ENCODE data around the gene ACTN1. TPM values are rescaled to one million over a fixed set of nuclear protein-coding genes. Genes with fewer than 3 reads are reported as not detected.

ACTN1 gene
- total RNA-seq, 3 donors from 2014 or later: 93.7 to 607 (median 128) TPM

DNA sequence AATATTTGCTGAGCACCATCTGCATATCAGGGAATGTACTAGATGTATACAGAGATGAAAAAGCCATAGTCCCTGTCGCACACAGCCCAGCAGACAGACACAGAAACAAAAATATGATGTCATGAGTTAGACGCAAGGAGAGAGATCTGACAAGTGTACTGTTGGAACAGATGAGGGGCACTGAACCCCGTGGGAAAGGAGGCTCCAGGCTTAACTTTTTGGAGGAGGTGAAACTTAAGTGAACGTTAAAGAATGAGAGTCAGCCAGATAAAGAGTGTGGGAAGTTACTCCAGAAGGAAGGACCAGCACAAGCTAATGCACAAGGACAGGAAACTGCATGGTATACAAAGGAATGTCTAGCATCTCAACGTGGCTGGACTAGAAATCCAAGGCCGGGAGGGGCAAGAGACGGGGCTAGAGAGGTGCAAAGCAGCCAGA lies 2.5 kb upstream of the ACTN1 start:
- Histone ChIP-seq H3K36me3 (ENCODE audit: low read depth) (no peaks in the 10 kb centered on the region), H3K4me1 (ENCODE audit: low read depth) (peaks cover 14% of the 10 kb centered on the region), H3K4me3 (no peak overlapping the region), H3K9me3 (no peaks in the 10 kb centered on the region)
- TF ChIP-seq, protein P1, sequence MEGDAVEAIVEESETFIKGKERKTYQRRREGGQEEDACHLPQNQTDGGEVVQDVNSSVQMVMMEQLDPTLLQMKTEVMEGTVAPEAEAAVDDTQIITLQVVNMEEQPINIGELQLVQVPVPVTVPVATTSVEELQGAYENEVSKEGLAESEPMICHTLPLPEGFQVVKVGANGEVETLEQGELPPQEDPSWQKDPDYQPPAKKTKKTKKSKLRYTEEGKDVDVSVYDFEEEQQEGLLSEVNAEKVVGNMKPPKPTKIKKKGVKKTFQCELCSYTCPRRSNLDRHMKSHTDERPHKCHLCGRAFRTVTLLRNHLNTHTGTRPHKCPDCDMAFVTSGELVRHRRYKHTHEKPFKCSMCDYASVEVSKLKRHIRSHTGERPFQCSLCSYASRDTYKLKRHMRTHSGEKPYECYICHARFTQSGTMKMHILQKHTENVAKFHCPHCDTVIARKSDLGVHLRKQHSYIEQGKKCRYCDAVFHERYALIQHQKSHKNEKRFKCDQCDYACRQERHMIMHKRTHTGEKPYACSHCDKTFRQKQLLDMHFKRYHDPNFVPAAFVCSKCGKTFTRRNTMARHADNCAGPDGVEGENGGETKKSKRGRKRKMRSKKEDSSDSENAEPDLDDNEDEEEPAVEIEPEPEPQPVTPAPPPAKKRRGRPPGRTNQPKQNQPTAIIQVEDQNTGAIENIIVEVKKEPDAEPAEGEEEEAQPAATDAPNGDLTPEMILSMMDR (IDR thresholded peaks at IDR 0.05): no peak
- no peak for ATAC-seq
- DNase-seq: no peak
- intact Hi-C loops (cut with DNase I, micrococcal nuclease): loop anchor here in 1 of 2 donors (10.0 kb wide), 1 partner anchor 53 kb away; no protein-coding TSS in a partner anchor

DNA sequence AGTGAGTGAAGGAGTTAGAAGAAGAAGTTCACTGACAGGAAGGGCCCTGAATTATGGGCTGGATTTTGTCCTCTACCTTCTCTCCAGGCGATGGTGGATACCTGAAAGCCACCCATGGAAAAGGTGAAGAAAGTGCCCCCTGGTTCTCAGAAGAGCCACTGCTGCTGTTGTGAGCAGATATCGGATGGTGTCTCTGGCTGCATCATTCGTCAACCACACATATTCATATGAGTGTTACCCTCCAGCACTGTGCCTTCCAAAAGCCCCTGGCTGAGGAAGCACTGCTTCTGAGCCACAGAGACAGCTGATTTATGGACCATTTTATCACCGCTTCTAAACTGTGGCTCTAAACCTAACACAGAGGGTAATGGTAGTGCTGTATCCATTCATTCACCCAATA lies 2.0 kb upstream of the ACTN1 start:
- no peak for ATAC-seq
- intact Hi-C loops (cut with DNase I, micrococcal nuclease): loop anchor here in 1 of 2 donors (10.0 kb wide), 1 partner anchor 54 kb away; no protein-coding TSS in a partner anchor
- Histone ChIP-seq H3K4me1 (ENCODE audit: low read depth) (peaks cover 18% of the 10 kb centered on the region), H3K36me3 (ENCODE audit: low read depth) (no peaks in the 10 kb centered on the region), H3K9me3 (no peaks in the 10 kb centered on the region), H3K4me3 (no peak overlapping the region)
- DNase-seq: no peak
- TF ChIP-seq, protein P1 (IDR thresholded peaks at IDR 0.05): no peak

DNA sequence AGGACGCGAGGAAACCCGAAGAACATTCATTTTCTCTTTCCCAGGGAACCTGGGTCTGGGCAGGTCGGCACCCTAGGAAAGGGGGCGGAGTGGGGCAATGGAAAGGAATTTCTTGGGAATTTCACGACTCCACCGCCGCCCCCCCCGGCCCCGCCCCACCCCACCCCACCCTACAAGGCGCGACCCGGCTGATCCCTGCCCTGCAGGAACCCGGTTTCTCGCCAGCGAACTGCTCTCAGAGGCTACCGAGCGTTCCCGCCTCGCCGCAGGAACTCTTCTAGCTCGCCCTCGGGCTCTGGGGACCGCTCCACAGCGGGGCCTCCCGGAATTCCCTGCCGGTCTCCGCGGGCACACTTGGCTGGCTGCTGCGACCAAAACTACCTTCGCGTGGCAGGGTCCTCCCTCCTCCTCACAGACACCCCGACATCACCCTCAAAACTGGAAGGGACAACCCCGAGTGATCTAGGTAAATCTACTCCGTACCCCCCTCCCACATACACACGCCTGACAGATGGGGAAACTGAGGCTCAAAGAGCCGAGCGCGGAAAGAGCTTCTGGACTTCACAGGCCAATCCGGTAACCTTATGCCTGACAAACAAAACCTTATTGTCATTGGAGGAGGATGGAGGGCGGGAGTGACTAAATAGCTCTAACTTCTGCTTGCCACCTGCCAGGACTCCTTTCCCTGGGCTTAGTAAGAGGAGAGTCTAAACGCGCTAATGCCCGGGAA lies 785 bp upstream of the ACTN1 start:
- Histone ChIP-seq H3K9me3 (no peaks in the 10 kb centered on the region), H3K36me3 (ENCODE audit: low read depth) (no peaks in the 10 kb centered on the region), H3K4me3 (peak overlapping the region; percentile 16), H3K4me1 (ENCODE audit: low read depth) (peaks cover 26% of the 10 kb centered on the region)
- intact Hi-C loops (cut with DNase I, micrococcal nuclease): loop anchor here in 1 of 2 donors (10.0 kb wide), 1 partner anchor 55 kb away; no protein-coding TSS in a partner anchor
- DNase-seq: peak; percentile 58 to 75 (median 68)
- ATAC-seq: peak; percentile 37
- TF ChIP-seq, protein P1 (IDR thresholded peaks at IDR 0.05): no peak

DNA sequence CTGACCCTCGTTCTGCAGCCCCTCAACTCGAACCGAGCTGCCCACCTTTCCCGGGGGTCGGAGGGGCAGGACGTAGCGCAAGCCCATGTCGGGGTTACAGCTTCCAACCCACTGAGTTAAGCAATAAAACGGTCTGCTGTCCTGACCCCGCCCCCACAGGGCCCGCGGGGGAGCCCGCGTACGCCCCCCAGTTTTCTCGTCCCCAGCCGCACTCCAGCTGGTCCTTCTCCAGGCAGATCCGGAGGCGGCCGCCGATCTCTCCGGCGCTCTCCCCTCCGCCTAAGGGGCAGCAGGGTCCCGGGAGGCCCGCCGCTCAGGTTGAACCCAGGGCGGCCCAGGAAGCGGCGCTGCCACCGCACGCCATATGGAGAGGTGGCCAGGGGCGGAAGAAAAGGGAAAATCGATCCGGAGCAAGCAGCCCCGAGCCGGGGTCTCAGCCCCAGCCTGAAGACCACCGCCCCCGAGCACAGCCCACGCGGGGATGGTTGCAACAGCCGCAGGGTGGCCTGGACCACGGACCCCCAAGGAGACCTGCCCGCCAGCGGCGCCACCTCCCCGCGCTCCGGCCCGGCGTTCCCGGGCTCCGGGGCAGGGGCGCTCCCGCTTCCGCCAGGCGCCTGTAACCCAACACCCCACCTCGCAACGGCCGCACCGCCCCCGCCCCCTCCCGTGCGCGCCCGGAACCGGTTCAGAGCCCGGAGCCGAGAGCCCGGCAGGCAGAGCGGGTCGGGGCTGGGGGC lies 760 bp downstream of the ACTN1 start:
- H3K9me3 ChIP-seq: no peaks in the 10 kb centered on the region
- H3K4me3 ChIP-seq: peak overlapping the region; percentile 69
- H3K4me1 ChIP-seq (ENCODE audit: low read depth): peaks cover 29% of the 10 kb centered on the region
- peak; percentile 64 to 83 (median 78) for DNase-seq
- TF ChIP-seq, protein P1 (IDR thresholded peaks at IDR 0.05): no peak
- intact Hi-C loops (cut with DNase I, micrococcal nuclease): no loop called here
- peak; percentile 59 for ATAC-seq
- no peaks in the 10 kb centered on the region for H3K36me3 ChIP-seq (ENCODE audit: low read depth)

DNA sequence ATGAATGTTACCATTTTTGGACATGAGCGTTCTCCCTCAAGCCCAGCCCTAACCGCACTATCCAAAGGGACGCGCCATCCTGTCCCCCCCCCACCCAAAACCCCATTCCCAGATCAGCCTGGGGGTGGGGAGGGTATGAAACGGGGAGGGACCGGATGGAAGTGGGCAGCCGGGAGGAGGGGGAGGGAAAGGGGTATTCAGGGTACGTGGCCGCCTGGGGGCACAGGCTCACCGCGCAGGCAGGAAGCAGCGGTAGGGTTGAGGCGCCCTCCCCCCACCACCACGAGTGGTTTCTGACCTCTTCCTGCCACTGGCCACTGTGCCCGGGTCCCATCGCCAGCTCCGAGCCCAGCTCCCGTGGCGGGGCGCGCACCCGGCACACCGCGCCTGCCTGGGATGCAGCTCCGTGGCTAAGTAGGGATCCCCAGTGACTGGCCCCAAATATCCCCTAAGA lies 1.4 kb downstream of the ACTN1 start:
- Histone ChIP-seq H3K9me3 (no peaks in the 10 kb centered on the region), H3K4me1 (ENCODE audit: low read depth) (peaks cover 29% of the 10 kb centered on the region), H3K36me3 (ENCODE audit: low read depth) (no peaks in the 10 kb centered on the region), H3K4me3 (peak overlapping the region; percentile 69)
- peak; percentile 12 for ATAC-seq
- intact Hi-C loops (cut with DNase I, micrococcal nuclease): no loop called here
- TF ChIP-seq, protein P1 (IDR thresholded peaks at IDR 0.05): no peak
- peak; percentile 65 to 87 (median 79) for DNase-seq

All from mucosa of descending colon (tissue), 3 donors.